K562 (cell line): ENCODE results near the gene P2RX1. TPM values are rescaled to one million over a fixed set of nuclear protein-coding genes. Genes with fewer than 3 reads are reported as not detected.

Source experiments
- DEAF1 ChIP-seq: fragments of 450-650 bp; formaldehyde crosslinking; IDR thresholded peaks from 2 replicates; pipeline ENCODE4 v1.4.0; 2020; ENCODE audit warnings: mild to moderate bottlenecking, moderate library complexity
- ESRRB ChIP-seq: fragments of 250-450 bp; sonication (Bioruptor Pico); IDR thresholded peaks from 2 replicates; pipeline ENCODE4 v1.5.0; 2020; ENCODE audit warnings: mild to moderate bottlenecking, moderate library complexity, borderline replicate concordance
- ILF3 ChIP-seq: fragments of 450-650 bp; IDR thresholded peaks from 2 replicates; pipeline ENCODE4 v1.6.1; 2018; ENCODE audit warnings: antibody characterized with exemption, mild to moderate bottlenecking, moderate library complexity, borderline replicate concordance
- MED1 ChIP-seq: sonication (generic); formaldehyde crosslinking; IDR thresholded peaks from 2 replicates; pipeline ENCODE4 v1.8.1; 2023; ENCODE audit warnings: missing genetic modification reagents, borderline replicate concordance
- RB1 ChIP-seq: fragments of 450-650 bp; IDR thresholded peaks from 2 replicates; pipeline ENCODE4 v1.6.1; 2017; ENCODE audit warnings: low read depth, mild to moderate bottlenecking
- YY1 ChIP-seq, 3 experiments: IDR thresholded peaks; 2 replicates each; pipeline ENCODE4 v1.6.1; 2011; ENCODE audit warnings: low read length in 2 of 3, mild to moderate bottlenecking in 2 of 3, moderate library complexity in 2 of 3, borderline replicate concordance in 1 of 3, control low read depth in 1 of 3, low read depth in 1 of 3; ENCODE audit not compliant: insufficient read depth in 3 of 3, insufficient replicate concordance in 2 of 3, control insufficient read depth in 1 of 3, insufficient read length in 1 of 3; ENCODE audit errors: extremely low read depth in 1 of 3
- ZBTB2 ChIP-seq: fragments of 450-650 bp; IDR thresholded peaks from 2 replicates; pipeline ENCODE4 v1.6.1; 2016; ENCODE audit warnings: antibody characterized with exemption
- ZBTB40 ChIP-seq, 2 experiments: fragments of 450-650 bp in 1 of 2; sonication (generic) in 1 of 2; formaldehyde crosslinking in 1 of 2; IDR thresholded peaks; 2 replicates each; pipeline versions ENCODE4 v1.7.1 to v1.9.0; 2016 to 2022; ENCODE audit warnings: inconsistent platforms in 1 of 2, mild to moderate bottlenecking in 1 of 2, missing genetic modification reagents in 1 of 2
- ZNF764 ChIP-seq: fragments of 250-450 bp; sonication (Bioruptor Pico); IDR thresholded peaks from 2 replicates; pipeline ENCODE4 v1.4.0; 2020; ENCODE audit warnings: low read depth, mild to moderate bottlenecking, moderate library complexity
- polyA plus RNA-seq, 8 experiments: library from polyadenylated mRNA; depleted of rRNA in 4 of 8; stranded (reverse) in 5 of 8; unstranded in 3 of 8; fragments of >200 nt; fragmentation: Nextera tagmentation in 2 of 8; fragmentation: Illumina TruSeq in 1 of 8; extraction: Ambion mirVana in 2 of 8; extraction: Trizol in 1 of 8; gene quantifications; 2 replicates each; pipeline versions ENCODE4 v1.2.1 to v1.2.3, GENCODE V29; 2011 to 2014; ENCODE audit warnings: inconsistent platforms in 1 of 8, missing spikeins in 1 of 8
- total RNA-seq, 7 experiments: library from RNA; depleted of rRNA in 6 of 7; stranded (reverse); fragments of >200 nt in 6 of 7; fragmentation: Illumina TruSeq in 2 of 7; extraction: Trizol in 2 of 7; gene quantifications; 2 replicates each; pipeline versions ENCODE4 v1.2.1 to v1.2.3, GENCODE V29; 2011 to 2021; ENCODE audit warnings: low replicate concordance in 1 of 7
- TF ChIP-seq, protein P1 (sequence below), 2 experiments: fragments of 450-650 bp in 1 of 2; IDR thresholded peaks; 2 replicates each; pipeline ENCODE4 v1.6.1; 2011 to 2017; ENCODE audit warnings: low read depth in 2 of 2, antibody characterized with exemption in 1 of 2, borderline replicate concordance in 1 of 2, low read length in 1 of 2, mild to moderate bottlenecking in 1 of 2, mixed read lengths in 1 of 2; ENCODE audit not compliant: control insufficient read depth in 1 of 2

Gene P2RX1
- total and polyA plus RNA-seq, 9 of the 15 experiments (the other 6 are each of a cell fraction or from before 2014, with no cell fraction given) = 0.27 to 20.3 (median 10.3) TPM

DNA sequence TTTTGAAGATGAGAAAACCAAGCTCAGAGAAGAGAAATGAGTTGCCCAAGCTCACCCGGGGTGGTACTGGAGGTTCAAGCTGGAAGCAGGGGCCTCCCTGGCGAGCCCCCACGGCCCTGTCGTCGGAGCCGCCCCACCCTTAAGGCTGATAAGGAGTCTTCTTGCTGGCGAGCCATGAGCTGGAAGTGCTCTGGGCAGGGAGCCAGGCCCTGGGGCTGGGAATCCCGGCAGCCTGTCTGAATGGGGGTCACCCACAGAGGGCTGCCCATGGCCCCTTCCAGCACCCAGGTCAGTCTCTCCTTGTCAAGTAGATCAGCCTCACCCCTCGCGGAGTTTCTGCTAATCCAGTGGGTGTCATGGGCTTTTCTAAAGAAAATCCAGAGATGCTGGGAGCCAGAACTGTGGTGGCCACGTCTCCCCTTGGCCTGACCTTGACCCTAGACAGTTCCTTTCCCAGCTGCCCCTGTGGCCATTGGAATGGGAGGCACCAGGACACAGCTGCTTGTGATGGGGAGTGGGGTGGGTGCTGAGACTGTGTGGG is 1.2 kb upstream of the P2RX1 start (continued):
- TF ChIP-seq ILF3 (no peak), YY1 (IDR thresholded peaks at IDR 0.05; ENCODE audit: borderline replicate concordance in 1 of 3, control insufficient read depth in 1 of 3, extremely low read depth in 1 of 3, insufficient read depth in 3 of 3, insufficient read length in 1 of 3, insufficient replicate concordance in 2 of 3, low read depth in 1 of 3, low read length in 2 of 3) (no peak), ZBTB40 (IDR thresholded peaks at IDR 0.05) (no peak), ZBTB40 (CRISPR knock-in tag; IDR thresholded peaks at IDR 0.05) (no peak), DEAF1 (CRISPR knock-in tag) (no peak), ESRRB (no peak), ZBTB2 (no peak), ZNF764 (CRISPR knock-in tag) (no peak), RB1 (no peak), MED1 (CRISPR knock-in tag) (no peak)
- TF ChIP-seq, protein P1, sequence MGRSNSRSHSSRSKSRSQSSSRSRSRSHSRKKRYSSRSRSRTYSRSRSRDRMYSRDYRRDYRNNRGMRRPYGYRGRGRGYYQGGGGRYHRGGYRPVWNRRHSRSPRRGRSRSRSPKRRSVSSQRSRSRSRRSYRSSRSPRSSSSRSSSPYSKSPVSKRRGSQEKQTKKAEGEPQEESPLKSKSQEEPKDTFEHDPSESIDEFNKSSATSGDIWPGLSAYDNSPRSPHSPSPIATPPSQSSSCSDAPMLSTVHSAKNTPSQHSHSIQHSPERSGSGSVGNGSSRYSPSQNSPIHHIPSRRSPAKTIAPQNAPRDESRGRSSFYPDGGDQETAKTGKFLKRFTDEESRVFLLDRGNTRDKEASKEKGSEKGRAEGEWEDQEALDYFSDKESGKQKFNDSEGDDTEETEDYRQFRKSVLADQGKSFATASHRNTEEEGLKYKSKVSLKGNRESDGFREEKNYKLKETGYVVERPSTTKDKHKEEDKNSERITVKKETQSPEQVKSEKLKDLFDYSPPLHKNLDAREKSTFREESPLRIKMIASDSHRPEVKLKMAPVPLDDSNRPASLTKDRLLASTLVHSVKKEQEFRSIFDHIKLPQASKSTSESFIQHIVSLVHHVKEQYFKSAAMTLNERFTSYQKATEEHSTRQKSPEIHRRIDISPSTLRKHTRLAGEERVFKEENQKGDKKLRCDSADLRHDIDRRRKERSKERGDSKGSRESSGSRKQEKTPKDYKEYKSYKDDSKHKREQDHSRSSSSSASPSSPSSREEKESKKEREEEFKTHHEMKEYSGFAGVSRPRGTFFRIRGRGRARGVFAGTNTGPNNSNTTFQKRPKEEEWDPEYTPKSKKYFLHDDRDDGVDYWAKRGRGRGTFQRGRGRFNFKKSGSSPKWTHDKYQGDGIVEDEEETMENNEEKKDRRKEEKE (IDR thresholded peaks at IDR 0.05; ENCODE audit: borderline replicate concordance in 1 of 2, control insufficient read depth in 1 of 2, low read depth in 2 of 2, low read length in 1 of 2) = no peak
